ENCODE measurements around the gene CDIPT. TPM values are rescaled to one million over a fixed set of nuclear protein-coding genes. Genes with fewer than 3 reads are reported as not detected.
"Not testable (repeated sequence)": the region's sequence is repeated elsewhere in the genome, so short reads cannot be mapped to it uniquely, and the experiment has no call there.

CDIPT gene
- total and polyA plus RNA-seq, 2 experiments from 2014 or later = 97.1 to 147 TPM

DNA sequence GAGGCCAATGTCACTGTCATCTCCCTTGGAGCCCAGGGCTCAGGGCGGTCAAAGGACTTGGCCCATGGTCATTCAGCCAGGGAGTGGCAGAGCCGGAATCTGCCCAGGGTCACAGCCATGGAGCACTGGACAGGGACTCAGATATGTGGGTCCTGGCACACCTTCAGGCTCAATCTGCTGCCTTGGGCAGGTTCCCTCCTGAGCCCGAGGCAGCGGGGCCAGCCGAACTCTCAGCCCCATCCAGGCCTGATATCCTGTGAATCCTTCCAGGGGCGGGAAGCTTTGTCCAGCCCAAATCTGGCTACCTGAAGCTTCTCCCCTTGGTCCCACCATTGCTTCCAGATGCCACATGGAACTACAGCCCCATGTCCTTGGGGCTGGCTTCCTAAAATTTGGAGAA, 12.2 kb upstream of the CDIPT start:
- peaks cover 21% of the 10 kb centered on the region for H3K27me3 ChIP-seq
- 96% methylated on average over 6 of the region's 6 CpGs for WGBS (ENCODE audit: low lambda C conversion rate, missing lambda C conversion rate)
- no peaks in the 10 kb centered on the region for H3K79me2 ChIP-seq
- H3K4me2 ChIP-seq = no peak overlapping the region
- H3K27ac ChIP-seq = no peak overlapping the region
- DNase-seq (ENCODE audit: low spot score) = no peak
- no peak overlapping the region for H3K4me3 ChIP-seq
- H3K9me3 ChIP-seq (ENCODE audit: low read depth) = no peaks in the 10 kb centered on the region
- H2AFZ ChIP-seq = no peak overlapping the region
- no peaks in the 10 kb centered on the region for H3K36me3 ChIP-seq (replicated peaks; ENCODE audit: insufficient read depth, low read depth)
- H3K9me2 ChIP-seq (replicated peaks; ENCODE audit: insufficient read depth) = no peaks in the 10 kb centered on the region
- no peaks in the 10 kb centered on the region for H3K4me1 ChIP-seq (ENCODE audit: insufficient read depth)
- no peaks in the 10 kb centered on the region for H4K20me1 ChIP-seq (ENCODE audit: insufficient read depth, poor library complexity, severe bottlenecking)
- TF ChIP-seq EZH2phosphoT487 (IDR thresholded peaks at IDR 0.05; ENCODE audit: low read depth, severe bottlenecking, unreplicated experiment) (no peak), EZH2 (IDR thresholded peaks at IDR 0.05; ENCODE audit: borderline replicate concordance) (no peak)
- TF ChIP-seq, protein P1, sequence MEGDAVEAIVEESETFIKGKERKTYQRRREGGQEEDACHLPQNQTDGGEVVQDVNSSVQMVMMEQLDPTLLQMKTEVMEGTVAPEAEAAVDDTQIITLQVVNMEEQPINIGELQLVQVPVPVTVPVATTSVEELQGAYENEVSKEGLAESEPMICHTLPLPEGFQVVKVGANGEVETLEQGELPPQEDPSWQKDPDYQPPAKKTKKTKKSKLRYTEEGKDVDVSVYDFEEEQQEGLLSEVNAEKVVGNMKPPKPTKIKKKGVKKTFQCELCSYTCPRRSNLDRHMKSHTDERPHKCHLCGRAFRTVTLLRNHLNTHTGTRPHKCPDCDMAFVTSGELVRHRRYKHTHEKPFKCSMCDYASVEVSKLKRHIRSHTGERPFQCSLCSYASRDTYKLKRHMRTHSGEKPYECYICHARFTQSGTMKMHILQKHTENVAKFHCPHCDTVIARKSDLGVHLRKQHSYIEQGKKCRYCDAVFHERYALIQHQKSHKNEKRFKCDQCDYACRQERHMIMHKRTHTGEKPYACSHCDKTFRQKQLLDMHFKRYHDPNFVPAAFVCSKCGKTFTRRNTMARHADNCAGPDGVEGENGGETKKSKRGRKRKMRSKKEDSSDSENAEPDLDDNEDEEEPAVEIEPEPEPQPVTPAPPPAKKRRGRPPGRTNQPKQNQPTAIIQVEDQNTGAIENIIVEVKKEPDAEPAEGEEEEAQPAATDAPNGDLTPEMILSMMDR (IDR thresholded peaks at IDR 0.05; ENCODE audit: poor library complexity) = no peak

DNA sequence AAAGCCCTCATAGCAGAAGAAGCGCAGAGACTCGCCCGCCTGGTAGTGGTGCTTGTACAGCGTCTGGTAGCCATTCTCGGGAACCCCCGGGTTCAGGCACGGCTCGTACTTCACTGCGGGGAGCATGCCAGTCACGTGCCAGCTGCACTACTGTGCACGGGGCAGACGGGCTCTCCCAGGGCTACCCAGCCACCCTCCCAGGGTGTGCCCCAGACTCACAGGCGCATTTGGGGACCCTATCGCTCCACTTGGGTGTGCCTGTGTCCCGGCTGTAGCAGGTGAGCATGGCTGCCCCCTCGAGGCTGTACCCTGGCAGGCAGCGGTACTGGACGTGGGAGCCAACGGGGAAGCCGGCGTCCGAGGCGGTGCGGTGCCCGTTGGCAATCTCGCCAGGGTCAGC, 10.3 kb upstream of the CDIPT start:
- H3K9me3 ChIP-seq (ENCODE audit: low read depth) = no peaks in the 10 kb centered on the region
- H3K4me3 ChIP-seq = no peak overlapping the region
- 97% methylated on average over 24 of the region's 26 CpGs for WGBS (ENCODE audit: low lambda C conversion rate, missing lambda C conversion rate)
- no peak for DNase-seq (ENCODE audit: low spot score)
- H3K36me3 ChIP-seq (replicated peaks; ENCODE audit: insufficient read depth, low read depth) = no peaks in the 10 kb centered on the region
- no peaks in the 10 kb centered on the region for H4K20me1 ChIP-seq (ENCODE audit: insufficient read depth, poor library complexity, severe bottlenecking)
- H2AFZ ChIP-seq = no peak overlapping the region
- H3K27ac ChIP-seq = no peak overlapping the region
- peaks cover 21% of the 10 kb centered on the region for H3K27me3 ChIP-seq
- H3K4me2 ChIP-seq = no peak overlapping the region
- H3K4me1 ChIP-seq (ENCODE audit: insufficient read depth) = no peaks in the 10 kb centered on the region
- H3K79me2 ChIP-seq = no peaks in the 10 kb centered on the region
- TF ChIP-seq, protein P1 (IDR thresholded peaks at IDR 0.05; ENCODE audit: poor library complexity) = no peak
- TF ChIP-seq EZH2 (IDR thresholded peaks at IDR 0.05; ENCODE audit: borderline replicate concordance) (no peak), EZH2phosphoT487 (IDR thresholded peaks at IDR 0.05; ENCODE audit: low read depth, severe bottlenecking, unreplicated experiment) (no peak)
- no peaks in the 10 kb centered on the region for H3K9me2 ChIP-seq (replicated peaks; ENCODE audit: insufficient read depth)

DNA sequence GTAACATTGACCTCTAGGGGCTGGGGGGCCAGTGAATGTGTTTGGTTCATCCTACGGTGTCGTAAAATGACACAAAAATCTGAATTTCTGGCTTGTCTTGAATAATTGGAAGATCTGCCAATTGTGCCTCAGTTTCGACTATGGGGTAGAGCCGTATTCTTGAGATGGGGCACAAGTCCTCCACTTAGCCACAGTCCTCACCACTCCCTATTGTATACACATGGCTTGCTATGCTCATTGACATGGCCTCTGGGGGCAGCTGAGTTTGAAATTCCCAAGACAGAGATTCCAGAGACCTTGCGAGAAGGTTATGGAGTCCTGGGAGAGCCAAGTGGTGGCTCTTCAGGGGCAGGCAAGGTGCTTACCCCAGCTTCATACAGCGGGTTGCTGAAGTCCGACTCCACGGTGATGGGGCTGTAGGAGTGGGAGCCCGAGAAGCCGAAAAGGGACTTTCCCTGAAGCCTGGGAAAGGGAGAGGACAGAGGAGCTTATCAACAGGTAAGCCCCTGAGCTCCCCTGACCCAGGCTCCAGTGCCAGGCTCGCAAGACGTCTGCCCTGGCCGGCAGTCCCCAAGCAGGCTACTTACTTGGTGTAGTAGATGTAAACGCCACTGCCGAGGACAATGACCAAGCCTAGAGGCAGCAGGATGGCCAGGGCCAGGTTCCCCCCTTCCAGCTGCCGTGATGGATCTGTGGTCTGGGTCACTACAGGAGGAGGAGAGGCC, 9.0 kb upstream of the CDIPT start:
- Histone ChIP-seq H3K9me3 (ENCODE audit: low read depth) (no peaks in the 10 kb centered on the region), H3K4me1 (ENCODE audit: insufficient read depth) (no peaks in the 10 kb centered on the region), H3K27ac (no peak overlapping the region), H3K36me3 (replicated peaks; ENCODE audit: insufficient read depth, low read depth) (no peaks in the 10 kb centered on the region), H3K9me2 (replicated peaks; ENCODE audit: insufficient read depth) (no peaks in the 10 kb centered on the region), H3K79me2 (no peaks in the 10 kb centered on the region), H4K20me1 (ENCODE audit: insufficient read depth, poor library complexity, severe bottlenecking) (no peaks in the 10 kb centered on the region), H3K4me3 (no peak overlapping the region), H3K4me2 (no peak overlapping the region), H3K27me3 (peaks cover 9% of the 10 kb centered on the region), H2AFZ (no peak overlapping the region)
- TF ChIP-seq EZH2phosphoT487 (IDR thresholded peaks at IDR 0.05; ENCODE audit: low read depth, severe bottlenecking, unreplicated experiment) = no peak
- 94% methylated on average over 16 of the region's 16 CpGs for WGBS (ENCODE audit: low lambda C conversion rate, missing lambda C conversion rate)
- DNase-seq (ENCODE audit: low spot score) = no peak

DNA sequence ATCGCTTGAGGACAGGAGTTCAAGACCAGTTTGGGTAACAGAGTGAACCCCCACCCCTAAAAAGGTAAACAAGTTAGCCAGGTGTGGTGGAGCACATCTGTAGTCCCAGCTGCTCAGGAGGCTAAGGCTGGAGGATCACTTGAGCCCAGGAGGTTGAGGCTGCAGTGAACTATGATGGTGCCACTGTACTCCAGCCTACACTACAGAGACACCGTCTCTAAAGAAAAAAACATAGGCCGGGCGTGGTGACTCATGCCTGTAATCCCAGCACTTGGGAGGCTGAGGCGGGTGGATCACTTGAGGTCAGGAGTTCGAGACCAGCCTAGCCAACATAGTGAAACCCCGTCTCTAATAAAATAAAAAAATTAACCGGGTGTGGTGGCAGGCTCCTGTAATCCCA, 6.0 kb upstream of the CDIPT start:
- not testable (repeated sequence) for H3K9me3 ChIP-seq (ENCODE audit: low read depth); H3K4me1 ChIP-seq (ENCODE audit: insufficient read depth); H3K79me2 ChIP-seq; H3K27ac ChIP-seq; H3K9me2 ChIP-seq (replicated peaks; ENCODE audit: insufficient read depth); H3K4me3 ChIP-seq; H3K36me3 ChIP-seq (replicated peaks; ENCODE audit: insufficient read depth, low read depth); DNase-seq (ENCODE audit: low spot score); H3K4me2 ChIP-seq; H2AFZ ChIP-seq; H3K27me3 ChIP-seq; H4K20me1 ChIP-seq (ENCODE audit: insufficient read depth, poor library complexity, severe bottlenecking)
- WGBS (ENCODE audit: low lambda C conversion rate, missing lambda C conversion rate) = 91% methylated on average over 8 of the region's 8 CpGs
